NCI-H748 (cell line): ENCODE data around the gene DCST1.
A peak's percentile ranks its signal among the peaks of the same experiment; 100 is the strongest.

Experiments
- DNase-seq: peaks from one replicate; lab custom pipeline; 2025; ENCODE audit not compliant: unreplicated experiment; lab: John Stamatoyannopoulos, UW

DCST1 gene

GRCh38 chr1:155012776-155013602, 20.6 kb upstream of the DCST1 start:
- no peak for DNase-seq

DNA sequence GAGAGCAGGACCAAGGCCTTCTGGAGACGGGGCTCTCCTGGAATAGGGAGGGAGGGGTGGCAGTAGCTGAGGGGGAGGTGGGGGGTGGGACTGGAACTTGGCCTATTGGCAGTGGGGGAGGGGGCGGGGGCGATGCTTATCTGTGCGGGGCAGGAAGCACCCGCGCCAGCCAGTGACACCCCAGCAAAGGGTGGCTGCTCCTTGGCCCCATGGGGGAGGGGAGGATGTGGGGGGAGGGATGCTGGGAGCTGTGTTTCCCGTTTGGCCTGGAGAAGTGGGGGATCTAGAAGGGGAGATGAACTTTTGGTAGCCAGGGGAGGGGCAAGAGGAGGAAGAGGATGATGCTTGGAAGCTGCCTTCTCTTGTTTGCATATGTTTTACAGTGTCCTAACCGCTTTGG, 20.0 kb upstream of the DCST1 start:
- DNase-seq: no peak

DNA sequence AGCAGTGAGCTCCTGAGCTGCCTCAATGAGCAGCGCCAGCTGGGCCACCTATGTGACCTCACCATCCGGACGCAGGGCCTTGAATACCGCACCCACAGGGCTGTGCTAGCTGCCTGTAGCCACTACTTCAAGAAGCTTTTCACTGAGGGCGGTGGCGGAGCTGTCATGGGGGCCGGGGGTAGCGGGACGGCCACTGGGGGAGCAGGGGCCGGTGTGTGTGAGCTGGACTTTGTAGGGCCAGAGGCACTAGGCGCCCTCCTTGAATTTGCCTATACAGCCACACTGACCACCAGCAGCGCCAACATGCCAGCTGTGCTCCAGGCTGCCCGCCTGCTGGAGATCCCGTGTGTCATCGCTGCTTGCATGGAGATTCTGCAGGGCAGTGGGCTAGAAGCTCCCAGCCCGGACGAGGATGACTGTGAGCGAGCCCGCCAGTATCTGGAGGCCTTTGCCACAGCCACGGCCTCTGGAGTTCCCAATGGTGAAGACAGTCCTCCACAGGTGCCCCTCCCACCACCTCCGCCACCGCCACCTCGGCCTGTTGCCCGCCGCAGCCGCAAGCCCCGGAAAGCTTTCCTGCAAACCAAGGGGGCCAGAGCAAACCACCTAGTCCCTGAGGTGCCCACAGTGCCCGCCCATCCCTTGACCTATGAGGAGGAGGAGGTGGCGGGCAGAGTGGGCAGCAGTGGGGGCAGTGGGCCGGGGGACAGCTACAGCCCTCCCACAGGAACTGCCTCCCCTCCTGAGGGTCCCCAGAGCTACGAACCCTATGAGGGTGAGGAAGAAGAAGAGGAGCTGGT, 18.7 kb upstream of the DCST1 start:
- DNase-seq: no peak

- no peak for DNase-seq
These were observed 17.9 kb upstream of the DCST1 start for GRCh38 chr1:155015527-155016230.

DNA sequence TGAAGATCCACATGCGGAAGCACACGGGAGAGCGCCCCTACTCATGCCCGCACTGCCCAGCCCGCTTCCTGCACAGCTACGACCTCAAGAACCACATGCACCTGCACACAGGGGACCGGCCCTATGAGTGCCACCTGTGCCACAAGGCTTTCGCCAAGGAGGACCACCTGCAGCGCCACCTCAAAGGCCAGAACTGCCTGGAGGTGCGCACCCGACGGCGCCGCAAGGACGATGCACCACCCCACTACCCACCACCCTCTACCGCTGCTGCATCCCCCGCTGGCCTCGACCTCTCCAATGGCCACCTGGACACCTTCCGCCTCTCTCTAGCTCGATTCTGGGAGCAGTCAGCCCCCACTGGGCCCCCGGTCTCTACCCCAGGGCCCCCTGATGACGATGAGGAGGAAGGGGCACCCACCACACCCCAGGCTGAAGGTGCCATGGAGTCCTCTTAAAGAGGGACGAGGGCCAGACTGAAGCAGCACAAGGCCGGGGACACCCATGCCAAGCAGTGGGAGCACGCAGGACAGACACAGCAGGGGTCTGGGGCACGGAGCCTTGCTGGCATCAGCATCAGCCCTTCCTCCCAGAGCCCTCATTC, 17.3 kb upstream of the DCST1 start:
- DNase-seq: no peak

DNA sequence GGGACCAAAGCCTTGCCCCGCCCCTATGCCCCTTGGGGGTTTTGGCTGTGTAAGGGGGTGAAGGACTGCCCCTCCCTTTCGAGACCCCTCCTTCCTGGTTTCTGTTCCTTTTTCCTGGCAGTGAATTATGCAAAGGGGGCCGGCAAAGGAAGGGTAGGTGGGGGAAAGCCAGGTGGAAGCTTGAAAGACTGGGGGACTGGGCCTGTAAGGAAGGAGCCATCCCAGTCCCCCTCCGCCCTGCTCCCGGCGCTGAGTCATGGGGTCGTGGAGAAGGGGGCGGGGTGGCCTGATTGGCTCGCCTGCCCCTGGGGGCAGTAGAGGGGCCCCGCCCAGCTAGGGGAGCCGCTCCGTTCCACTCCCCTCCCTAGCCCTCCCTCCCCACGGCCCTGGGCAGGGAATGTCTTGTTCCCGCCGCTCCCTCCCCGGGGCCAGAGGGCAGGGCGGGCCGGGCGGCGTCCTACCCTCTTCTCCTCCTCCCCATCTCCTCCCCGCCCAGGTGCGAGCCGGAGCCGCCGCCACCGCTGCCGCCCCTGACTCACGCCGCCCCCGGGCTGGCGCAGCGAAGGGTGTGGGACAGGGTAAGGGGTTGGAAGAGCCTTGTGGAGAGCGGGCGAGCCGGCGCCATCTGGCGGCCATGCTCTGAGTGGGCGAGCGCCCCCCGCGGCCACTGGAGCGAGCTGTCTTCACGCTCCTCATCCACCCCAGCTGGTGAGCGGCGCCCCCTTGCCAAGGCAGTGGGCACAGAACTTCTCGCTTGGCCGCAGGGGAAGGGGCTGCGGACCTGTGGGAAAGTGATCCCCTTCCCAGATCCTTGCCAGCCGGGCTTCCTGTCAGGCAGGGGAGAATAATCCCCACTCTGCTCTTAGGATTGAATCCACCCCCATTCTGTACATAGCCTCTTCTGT, 16.3 kb upstream of the DCST1 start:
- peak; percentile 92 for DNase-seq

- DNase-seq: no peak
These were observed 15.7 kb upstream of the DCST1 start for GRCh38 chr1:155017946-155018316.

DNA sequence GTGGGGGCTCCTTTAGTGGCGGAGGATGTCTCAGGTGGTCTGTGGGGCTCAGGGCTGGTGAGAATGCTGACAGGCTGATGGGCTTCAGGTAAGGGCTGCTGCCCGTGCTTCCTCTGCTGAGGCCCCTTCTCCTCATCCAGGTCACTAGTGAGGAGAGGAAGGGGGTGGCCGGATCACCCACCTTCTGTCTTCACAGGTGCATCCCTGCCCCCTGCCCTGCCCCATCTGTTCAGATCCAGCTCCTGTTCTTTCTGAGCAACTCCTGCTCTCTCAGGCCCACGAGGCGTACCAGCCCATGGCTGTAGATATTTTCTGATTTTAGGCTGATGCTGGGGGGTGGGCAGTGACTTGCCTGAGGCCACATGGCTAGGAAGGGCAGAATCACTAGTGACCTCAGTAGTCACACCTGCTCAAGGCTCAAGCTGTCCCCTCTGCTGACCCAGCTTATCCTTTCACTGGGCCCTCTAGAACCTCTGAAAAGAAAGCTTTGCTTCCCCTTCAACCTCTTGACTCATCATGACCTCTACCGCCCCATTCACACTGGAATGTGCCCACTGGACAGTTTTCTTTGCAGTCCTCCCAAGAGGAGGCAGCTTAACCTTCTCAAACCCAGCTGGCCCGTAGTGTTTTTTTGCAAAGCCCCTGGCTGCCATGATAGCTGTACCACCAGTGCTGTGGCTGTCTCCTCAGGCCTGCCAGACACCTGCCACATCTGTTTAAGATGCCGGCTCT, 14.8 kb upstream of the DCST1 start:
- no peak for DNase-seq

DNA sequence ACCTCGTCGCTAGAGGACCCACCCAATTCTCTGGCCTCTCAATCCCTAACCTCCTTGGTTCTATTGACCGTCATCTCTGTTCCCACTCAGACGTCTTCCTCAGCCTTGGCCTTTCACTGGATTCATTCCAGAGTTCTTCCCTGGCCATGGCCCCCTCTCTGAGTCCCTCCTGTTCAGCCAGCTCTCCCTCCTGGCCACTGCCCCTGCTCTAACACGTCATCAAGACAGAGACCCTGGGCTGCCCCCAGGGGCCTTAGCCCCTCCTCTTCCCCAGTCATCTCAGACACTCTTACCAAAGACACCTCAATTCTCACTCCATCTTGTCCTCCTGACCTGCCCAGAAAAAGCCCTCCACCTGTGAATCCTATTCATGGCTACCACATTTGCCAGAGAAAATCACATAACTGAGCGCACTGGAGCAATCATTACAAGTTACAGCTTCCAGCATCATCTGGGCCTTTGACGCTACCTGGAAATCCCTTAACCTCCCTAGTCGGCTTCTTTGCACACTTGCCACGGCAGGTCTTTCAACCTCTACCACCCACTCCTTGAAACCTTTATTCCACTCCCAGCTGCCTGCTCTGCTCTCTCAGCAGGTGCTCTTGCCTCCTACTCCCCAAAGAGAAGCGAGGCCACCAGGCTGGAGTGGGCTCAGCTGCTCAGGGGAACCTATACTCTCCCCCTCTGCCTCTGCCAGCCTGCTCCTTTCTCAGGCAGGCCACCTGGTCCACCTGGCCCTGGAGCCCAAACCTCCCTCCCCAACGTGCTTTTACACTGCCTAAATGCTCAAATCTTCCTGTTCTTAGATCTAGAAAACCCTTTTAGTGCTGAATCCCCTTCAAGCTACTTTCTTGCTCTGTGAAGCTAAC, 14.0 kb upstream of the DCST1 start:
- DNase-seq: no peak

DNA sequence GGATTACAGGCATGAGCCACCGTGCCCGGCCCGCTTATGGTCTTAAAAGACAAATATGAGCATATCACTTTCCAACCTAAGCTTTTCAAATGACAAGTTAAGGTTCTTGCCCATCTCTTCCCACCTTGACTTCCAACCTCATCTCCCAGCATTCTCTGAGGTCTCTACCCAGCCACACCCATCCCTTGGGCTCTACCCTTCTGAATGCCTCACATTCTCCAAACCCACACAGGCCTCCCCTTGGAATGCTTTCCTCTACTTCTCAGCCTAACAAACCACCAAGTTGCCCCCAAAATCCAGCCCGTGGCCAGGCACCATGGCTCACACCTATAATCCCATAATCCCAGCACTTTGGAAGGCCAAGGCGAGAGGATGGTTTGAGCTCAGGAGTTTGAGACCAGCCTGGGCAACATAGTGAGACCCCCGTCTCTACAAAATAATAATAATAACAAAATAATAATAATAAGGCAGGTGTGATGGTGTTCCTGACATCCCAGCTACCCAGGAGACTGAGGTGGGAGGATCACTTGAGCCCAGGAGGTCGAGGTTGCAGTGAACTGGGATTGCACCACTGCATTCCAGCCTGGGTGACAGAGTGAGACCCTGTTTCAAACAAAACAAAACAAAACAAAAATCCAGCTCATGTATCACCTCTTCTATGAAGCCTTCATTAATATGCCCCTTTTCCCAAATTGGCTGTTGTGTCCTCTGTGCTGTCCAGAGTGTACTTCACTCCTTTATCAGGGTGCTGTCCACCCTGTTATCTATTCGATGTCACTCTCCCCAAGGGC, 11.3 kb upstream of the DCST1 start:
- no peak for DNase-seq

GRCh38 chr1:155022927-155023236, 10.7 kb upstream of the DCST1 start:
- DNase-seq: no peak

DNA sequence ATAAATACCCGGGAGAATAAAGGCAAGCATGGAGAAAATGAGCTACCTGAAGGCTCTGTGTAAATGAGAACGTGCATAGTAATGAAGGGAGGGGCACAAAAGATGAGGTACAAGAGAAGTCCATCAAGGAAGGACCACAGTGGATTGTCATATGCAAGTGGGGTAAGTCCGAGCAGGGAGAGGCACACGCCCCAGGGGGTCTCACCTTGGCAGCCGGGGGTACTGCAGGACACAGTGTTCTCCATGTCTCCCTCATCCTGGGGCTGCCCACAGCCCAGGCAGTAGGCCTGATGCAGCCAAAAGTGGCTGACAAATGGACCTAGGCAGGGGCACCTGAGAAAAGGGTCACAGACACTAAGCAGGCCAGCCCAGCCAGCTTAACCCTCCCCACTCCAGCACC, 10.0 kb upstream of the DCST1 start:
- no peak for DNase-seq

DNA sequence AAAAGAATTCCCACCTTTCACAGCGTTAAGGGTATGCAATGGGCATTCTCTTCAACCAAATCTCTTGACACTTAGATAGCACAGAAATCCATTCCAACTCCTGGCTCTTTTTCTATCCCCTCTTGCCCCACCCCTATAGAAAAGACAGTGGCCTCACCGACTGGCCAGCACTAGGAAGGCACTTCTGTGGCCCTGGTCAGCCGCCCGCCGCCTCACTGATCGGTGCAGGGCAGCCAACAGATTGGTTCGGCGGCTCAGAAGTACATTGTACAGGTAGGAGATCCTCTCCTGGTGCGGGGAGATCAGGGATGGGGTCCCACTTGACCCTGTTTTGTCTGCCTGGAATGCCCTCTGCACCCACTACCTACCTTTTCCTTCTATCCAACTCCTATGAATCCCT, 9.3 kb upstream of the DCST1 start:
- DNase-seq: no peak

- DNase-seq: no peak
These were observed 7.5 kb upstream of the DCST1 start for GRCh38 chr1:155026154-155026553.

DNA sequence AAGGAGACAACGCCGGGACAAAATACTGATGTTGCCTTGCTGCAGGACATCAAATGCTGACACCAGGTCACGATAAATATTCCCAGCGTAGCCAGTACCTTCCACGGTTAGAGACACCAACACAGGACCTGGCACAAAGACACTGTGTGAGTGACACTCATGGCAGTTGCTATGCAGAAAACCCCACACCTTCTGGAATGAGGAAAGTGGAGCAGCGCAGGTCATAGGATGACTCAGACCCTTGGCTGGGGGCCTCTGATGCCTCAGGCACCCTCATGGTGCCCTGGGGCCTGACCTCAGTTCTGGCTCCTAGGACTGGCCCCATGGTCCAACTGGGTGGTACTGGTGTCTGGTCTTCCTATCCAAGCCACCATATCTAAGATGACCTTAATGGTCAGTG, 7.0 kb upstream of the DCST1 start:
- DNase-seq: no peak

- no peak for DNase-seq
These were observed 3.9 kb upstream of the DCST1 start for GRCh38 chr1:155029513-155030242.

DNA sequence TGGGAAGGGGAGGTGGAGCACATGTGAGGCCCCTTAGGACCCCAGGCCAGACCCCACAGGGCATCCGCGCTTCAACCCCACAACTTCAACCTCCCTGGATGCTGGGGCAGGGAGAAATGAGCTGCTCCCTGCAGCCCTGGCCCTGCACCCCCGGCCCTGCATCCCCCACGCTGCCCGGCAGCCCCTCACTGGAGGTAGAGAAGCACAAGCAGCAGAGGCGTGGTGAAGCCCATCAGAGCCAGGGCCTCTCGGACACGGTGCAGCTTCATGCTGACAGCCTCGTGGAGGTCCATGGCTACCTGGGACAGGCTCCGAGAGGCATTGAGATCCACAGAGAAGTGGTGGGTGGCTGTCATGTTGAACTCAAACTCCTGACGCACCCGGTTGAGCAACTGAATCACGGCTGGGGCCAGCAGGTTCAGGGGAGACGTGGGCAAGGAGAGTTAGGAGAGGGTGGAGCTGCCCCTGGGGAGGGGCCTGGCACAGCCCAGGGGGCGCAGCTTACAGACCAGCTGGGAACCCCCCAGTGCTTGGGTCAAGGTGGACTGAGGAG, 3.3 kb upstream of the DCST1 start:
- DNase-seq: no peak
